Sigmoid colon (tissue), 4 donors: ENCODE measurements around the gene OTOP2.
A peak's percentile ranks its signal among the peaks of the same experiment; 100 is the strongest.

Experiments
- EP300 ChIP-seq, 4 donors: sonication (generic); formaldehyde crosslinking; IDR thresholded peaks; one replicate each; pipeline ENCODE4 v1.6.1; 2017; ENCODE audit warnings: antibody characterized with exemption in 4 of 4
- POLR2A ChIP-seq, 2 donors: fragments of 450-650 bp; IDR thresholded peaks; one replicate each; pipeline ENCODE4 v1.6.1; 2016; ENCODE audit warnings: antibody characterized with exemption in 2 of 2, mild to moderate bottlenecking in 2 of 2, moderate library complexity in 2 of 2
- POLR2AphosphoS5 ChIP-seq, 4 donors: sonication (generic); formaldehyde crosslinking; IDR thresholded peaks; one replicate each; pipeline ENCODE4 v1.6.1; 2017; ENCODE audit warnings: antibody characterized with exemption in 4 of 4
- TF ChIP-seq, protein P1 (sequence below), 4 experiments: fragments of 450-650 bp in 3 of 4; fragments of 200-600 bp in 1 of 4; IDR thresholded peaks; one replicate each; pipeline ENCODE4 v1.5.1; 2016 to 2019; ENCODE audit warnings: antibody characterized with exemption in 4 of 4, mild to moderate bottlenecking in 3 of 4, moderate library complexity in 2 of 4

DNA sequence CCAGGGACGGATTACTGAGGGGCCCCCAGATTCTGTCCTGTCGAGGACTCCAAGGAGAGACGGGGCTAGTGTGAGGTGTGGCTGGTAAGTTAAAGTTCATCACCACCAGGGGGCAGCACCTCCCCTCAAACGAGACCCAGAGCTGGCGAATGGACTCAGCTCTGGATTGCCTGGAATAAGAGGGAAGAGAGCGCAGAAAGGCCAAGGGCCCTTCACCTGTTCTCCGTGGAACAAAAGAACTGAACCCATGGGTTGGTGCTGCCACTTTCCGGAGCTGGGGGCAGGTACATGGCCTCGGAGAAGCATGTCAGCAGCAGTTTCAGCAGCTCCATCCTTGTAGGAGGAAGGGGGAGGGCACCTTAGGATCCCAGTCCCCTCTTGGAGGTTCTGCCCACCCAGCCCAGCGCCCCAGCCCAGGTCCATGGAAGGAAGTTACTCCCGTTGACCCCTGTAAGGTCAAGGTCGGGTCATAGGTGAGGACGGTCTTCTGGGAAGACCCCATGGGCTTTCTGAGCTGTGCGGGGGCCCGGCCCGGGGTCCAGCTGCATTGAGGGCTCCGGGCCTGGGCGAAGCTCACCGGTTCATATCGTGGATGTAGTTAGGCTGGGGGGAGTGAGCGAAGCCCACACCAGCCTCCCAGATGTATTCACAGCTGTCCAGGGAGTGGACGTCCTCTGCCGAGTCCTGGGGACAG, 37.7 kb downstream of the OTOP2 start:
- TF ChIP-seq, protein P1, sequence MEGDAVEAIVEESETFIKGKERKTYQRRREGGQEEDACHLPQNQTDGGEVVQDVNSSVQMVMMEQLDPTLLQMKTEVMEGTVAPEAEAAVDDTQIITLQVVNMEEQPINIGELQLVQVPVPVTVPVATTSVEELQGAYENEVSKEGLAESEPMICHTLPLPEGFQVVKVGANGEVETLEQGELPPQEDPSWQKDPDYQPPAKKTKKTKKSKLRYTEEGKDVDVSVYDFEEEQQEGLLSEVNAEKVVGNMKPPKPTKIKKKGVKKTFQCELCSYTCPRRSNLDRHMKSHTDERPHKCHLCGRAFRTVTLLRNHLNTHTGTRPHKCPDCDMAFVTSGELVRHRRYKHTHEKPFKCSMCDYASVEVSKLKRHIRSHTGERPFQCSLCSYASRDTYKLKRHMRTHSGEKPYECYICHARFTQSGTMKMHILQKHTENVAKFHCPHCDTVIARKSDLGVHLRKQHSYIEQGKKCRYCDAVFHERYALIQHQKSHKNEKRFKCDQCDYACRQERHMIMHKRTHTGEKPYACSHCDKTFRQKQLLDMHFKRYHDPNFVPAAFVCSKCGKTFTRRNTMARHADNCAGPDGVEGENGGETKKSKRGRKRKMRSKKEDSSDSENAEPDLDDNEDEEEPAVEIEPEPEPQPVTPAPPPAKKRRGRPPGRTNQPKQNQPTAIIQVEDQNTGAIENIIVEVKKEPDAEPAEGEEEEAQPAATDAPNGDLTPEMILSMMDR (IDR thresholded peaks at IDR 0.05): peak; percentile 61 to 85 (median 70)
- TF ChIP-seq POLR2A (IDR thresholded peaks at IDR 0.05): no peak
- TF ChIP-seq POLR2AphosphoS5 (IDR thresholded peaks at IDR 0.05): no peak
- no peak for TF ChIP-seq EP300 (IDR thresholded peaks at IDR 0.05)
